Gastrocnemius medialis (tissue), 4 donors: ENCODE results near the gene BPIFB4.

ENCODE experiments used
- POLR2A ChIP-seq, 2 donors: fragments of 450-650 bp; IDR thresholded peaks; one replicate each; pipeline ENCODE4 v1.6.1; 2017; ENCODE audit warnings: antibody characterized with exemption in 2 of 2, mild to moderate bottlenecking in 2 of 2, moderate library complexity in 2 of 2
- TF ChIP-seq, protein P1 (sequence below), 5 experiments: fragments of 450-650 bp in 3 of 5; fragments of 200-600 bp in 2 of 5; sonication (generic) in 2 of 5; IDR thresholded peaks in 4 of 5; conservative IDR thresholded peaks in 1 of 5; 1 replicate in 4 of 5; 2 replicates in 1 of 5; pipeline ENCODE4 v1.5.1; 2016 to 2019; ENCODE audit warnings: antibody characterized with exemption in 5 of 5, mild to moderate bottlenecking in 3 of 5, moderate library complexity in 3 of 5

DNA sequence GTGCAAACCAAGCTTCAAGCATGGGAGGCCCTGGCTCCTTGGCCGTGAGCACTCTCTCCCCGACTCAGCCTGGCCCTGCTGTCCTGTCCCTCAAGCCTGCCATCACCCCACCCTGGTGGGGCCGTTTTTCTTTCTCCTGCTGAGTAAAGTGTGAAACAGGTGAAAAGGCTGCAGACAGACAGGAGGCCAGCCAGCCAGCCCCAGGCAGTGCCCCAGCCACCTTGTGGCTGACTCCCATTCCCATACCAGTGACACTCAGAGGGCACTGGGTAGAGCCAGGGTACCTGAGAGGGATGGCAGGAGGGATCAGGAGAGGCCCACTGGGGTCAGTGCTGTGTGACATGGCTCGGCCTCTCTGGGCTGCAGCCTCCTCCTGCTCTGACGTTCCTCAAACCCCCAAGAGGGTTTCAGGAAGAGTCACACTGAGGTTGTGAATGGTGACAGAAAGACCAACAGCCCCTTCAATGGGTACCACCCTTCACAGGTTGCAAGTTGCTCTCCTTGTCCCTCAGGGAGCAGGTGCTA is 52.6 kb downstream of the BPIFB4 start:
- TF ChIP-seq, protein P1, sequence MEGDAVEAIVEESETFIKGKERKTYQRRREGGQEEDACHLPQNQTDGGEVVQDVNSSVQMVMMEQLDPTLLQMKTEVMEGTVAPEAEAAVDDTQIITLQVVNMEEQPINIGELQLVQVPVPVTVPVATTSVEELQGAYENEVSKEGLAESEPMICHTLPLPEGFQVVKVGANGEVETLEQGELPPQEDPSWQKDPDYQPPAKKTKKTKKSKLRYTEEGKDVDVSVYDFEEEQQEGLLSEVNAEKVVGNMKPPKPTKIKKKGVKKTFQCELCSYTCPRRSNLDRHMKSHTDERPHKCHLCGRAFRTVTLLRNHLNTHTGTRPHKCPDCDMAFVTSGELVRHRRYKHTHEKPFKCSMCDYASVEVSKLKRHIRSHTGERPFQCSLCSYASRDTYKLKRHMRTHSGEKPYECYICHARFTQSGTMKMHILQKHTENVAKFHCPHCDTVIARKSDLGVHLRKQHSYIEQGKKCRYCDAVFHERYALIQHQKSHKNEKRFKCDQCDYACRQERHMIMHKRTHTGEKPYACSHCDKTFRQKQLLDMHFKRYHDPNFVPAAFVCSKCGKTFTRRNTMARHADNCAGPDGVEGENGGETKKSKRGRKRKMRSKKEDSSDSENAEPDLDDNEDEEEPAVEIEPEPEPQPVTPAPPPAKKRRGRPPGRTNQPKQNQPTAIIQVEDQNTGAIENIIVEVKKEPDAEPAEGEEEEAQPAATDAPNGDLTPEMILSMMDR (IDR thresholded peaks at IDR 0.05 in 4 of 5, conservative IDR thresholded peaks at IDR 0.05 in 1 of 5): no peak
- no peak for TF ChIP-seq POLR2A (IDR thresholded peaks at IDR 0.05)
